Erythroblast (primary cell): Measurements from ENCODE around the gene NLRP11.

Experiments used
- GATA1 ChIP-seq: IDR thresholded peaks from 2 replicates; pipeline ENCODE4 v1.6.1; 2011; ENCODE audit warnings: low read depth, mild to moderate bottlenecking, control low read depth, low read length, moderate library complexity
- POLR2A ChIP-seq: IDR thresholded peaks from 2 replicates; pipeline ENCODE4 v1.6.1; 2011; ENCODE audit warnings: mild to moderate bottlenecking, low read length

DNA sequence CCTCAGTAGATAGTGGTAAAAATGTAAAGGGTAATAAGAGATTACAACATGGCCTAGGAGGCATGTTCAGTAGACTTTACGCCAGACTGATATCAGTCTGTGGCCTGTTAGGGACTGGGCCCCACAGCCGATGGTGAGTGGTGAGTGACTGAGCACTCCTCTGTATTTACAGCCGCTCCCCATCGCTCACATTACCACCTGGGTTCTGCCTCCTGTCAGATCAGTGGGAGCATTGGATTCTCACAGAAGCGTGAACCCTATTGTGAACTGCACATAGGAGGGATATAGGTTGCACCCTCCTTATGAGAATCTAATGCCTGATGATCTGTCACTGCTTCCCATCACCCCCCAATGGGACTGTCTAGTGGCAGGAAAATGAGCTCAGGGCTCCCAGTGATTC is 17.9 kb downstream of the NLRP11 start:
- TF ChIP-seq POLR2A (no peak), GATA1 (no peak)
